HFF-Myc (cell line): Measurements from ENCODE around the gene ARF3.

Experiments
- DNase-seq: peaks from one replicate; pipeline ENCODE4 v3.0.0-alpha.2; 2011; ENCODE audit warnings: low read depth; ENCODE audit errors: extremely low read depth
- H3K4me3 ChIP-seq: replicated peaks from 2 replicates; pipeline ENCODE4 v1.5.1; 2011; ENCODE audit warnings: low read depth, mild to moderate bottlenecking, control low read depth, low read length
- CTCF ChIP-seq: IDR thresholded peaks from 2 replicates; pipeline ENCODE4 v1.5.1; 2012; ENCODE audit warnings: mild to moderate bottlenecking, low read depth, low read length, control low read depth; ENCODE audit errors: missing control alignments

The ARF3 gene

DNA sequence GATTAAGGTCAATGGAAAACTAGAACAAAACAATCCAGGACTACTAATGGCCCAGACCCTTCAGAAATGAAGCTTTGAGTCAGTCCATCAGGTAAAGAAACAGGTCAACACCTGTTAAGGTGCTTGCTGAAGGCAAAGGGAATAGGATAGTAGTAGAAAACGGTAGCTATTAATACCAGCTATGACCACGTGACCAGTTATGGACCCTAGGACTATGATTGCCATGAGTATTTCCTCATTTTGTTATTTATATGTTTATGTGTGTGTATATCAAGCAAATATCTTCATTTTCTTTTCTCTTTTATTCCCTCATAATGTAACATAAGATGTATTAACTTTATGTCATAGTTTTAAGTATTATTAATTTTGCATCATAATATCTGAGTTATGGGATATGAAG, 57.6 kb downstream of the ARF3 start:
- H3K4me3 ChIP-seq = no peak overlapping the region
- TF ChIP-seq CTCF = no peak
- DNase-seq = no peak

GRCh38 chr12:48894271-48894670, 63.0 kb downstream of the ARF3 start:
- DNase-seq = no peak
- TF ChIP-seq CTCF = no peak

GRCh38 chr12:48890657-48891418, 66.4 kb downstream of the ARF3 start:
- TF ChIP-seq CTCF = peak; percentile 95
- no peak overlapping the region for H3K4me3 ChIP-seq
- peak; percentile 20 for DNase-seq

More at GRCh38 chr12:48894271-48894670, 63.0 kb downstream of the ARF3 start:
- no peak overlapping the region for H3K4me3 ChIP-seq

GRCh38 chr12:48889679-48890078, 67.6 kb downstream of the ARF3 start:
- no peak overlapping the region for H3K4me3 ChIP-seq
- no peak for DNase-seq
- TF ChIP-seq CTCF = no peak
